VCaP (cell line): ENCODE measurements around the gene ABCE1.
A peak's percentile ranks its signal among the peaks of the same experiment; 100 is the strongest.

Experiments used
- H3K27ac ChIP-seq: fragments of 450-650 bp; 2 replicates; pipeline ENCODE4 v1.5.1; 2017
- TF ChIP-seq, protein P1 (sequence below): fragments of 450-650 bp; conservative IDR thresholded peaks from 2 replicates; pipeline ENCODE4 v1.5.1; 2017; ENCODE audit warnings: mild to moderate bottlenecking, moderate library complexity

Gene ABCE1

DNA sequence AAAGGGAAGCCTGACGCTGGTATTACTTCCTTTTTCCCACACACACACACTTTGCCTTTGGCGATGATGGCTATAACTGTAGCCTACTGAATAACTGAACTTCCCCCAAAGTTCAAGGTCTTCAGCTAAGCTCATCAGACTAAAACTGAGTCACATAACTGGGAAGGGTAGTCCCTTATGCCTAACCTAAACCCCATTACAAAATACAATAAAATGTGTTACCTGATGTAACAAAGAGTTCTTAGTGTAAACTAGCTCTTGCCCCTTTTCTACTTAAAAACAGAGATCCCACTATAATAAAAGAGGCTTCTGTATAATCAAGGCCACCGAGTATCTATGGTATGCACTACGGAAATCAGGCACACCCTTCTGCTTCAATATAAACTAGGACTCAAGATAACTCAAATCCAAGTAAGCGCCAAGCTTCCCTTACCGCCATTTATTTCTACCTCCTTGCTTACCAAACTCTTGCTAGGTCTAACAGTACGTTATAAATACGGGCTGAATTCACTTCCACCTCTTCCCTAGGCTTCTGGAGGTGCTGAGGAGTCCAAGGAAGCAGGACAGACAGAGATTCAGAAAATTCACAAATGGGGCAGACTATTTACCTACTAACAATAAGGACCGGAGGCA lies 79.9 kb downstream of the ABCE1 start:
- peak overlapping the region; percentile 86; the same call in 1 of the 2 replicates for H3K27ac ChIP-seq
- TF ChIP-seq, protein P1, sequence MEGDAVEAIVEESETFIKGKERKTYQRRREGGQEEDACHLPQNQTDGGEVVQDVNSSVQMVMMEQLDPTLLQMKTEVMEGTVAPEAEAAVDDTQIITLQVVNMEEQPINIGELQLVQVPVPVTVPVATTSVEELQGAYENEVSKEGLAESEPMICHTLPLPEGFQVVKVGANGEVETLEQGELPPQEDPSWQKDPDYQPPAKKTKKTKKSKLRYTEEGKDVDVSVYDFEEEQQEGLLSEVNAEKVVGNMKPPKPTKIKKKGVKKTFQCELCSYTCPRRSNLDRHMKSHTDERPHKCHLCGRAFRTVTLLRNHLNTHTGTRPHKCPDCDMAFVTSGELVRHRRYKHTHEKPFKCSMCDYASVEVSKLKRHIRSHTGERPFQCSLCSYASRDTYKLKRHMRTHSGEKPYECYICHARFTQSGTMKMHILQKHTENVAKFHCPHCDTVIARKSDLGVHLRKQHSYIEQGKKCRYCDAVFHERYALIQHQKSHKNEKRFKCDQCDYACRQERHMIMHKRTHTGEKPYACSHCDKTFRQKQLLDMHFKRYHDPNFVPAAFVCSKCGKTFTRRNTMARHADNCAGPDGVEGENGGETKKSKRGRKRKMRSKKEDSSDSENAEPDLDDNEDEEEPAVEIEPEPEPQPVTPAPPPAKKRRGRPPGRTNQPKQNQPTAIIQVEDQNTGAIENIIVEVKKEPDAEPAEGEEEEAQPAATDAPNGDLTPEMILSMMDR: no peak

DNA sequence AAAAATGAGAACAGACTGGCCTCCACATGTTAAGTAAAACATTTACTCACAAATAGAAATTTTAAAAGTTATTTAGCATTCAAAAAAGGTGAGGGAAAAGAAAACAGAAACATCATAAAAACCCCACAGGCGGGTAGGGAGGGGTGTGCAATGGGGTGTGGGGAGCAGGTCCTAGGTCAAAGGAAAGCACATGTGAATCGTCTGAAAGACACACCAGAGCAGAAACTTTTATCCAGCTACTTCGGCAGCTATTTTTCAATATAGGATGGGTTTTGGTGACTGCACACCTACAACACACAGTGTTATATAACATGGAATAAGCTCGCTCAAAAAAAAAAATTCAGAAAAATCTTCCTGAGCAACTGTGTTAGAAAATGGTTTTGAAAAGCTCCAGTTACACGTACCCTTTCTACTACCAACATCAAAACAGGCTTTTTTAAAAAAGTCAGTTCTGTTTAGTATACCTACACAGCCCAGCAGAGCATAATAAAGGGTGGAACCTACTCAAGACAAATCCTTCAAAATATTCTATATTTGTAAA lies 80.7 kb downstream of the ABCE1 start:
- TF ChIP-seq, protein P1: no peak
- peak overlapping the region; percentile 86 for H3K27ac ChIP-seq
